PC-9 (cell line): Measurements from ENCODE around the gene BCKDHA. TPM values are rescaled to one million over a fixed set of nuclear protein-coding genes. Genes with fewer than 3 reads are reported as not detected.

Experiments used
- BruUV-seq: library from RNA; stranded (reverse); fragments of 400-500 nt; replicated peaks from 2 replicates; lab custom pipeline; 2021; lab: Mats Ljungman, UMichigan
- CTCF ChIA-PET: fragments of 300-600 bp; sonication (Branson Sonifier 250); formaldehyde crosslinking; loops from one replicate; lab custom pipeline; 2022; ENCODE audit warnings: antibody characterized with exemption; lab: Charles Lee
- POLR2A ChIA-PET: fragments of 300-600 bp; sonication (Branson Sonifier 250); formaldehyde crosslinking; loops from one replicate; lab custom pipeline; 2022; ENCODE audit warnings: antibody characterized with exemption; ENCODE audit not compliant: unreplicated experiment; lab: Charles Lee
- DNase-seq, 2 experiments: peaks; one replicate each; pipeline versions ENCODE4 v3.0.0 to v3.0.0-alpha.2; 2015 to 2022; ENCODE audit warnings: mixed read lengths in 1 of 2
- H2AFZ ChIP-seq: fragments of 200-600 bp; sonication (generic); 2 replicates; pipeline ENCODE4 v1.8.1; 2017; ENCODE audit warnings: antibody characterized with exemption
- H3F3A ChIP-seq: fragments of 200-600 bp; sonication (generic); 2 replicates; pipeline ENCODE4 v1.8.1; 2017; ENCODE audit warnings: antibody characterized with exemption, mild to moderate bottlenecking, low read depth; ENCODE audit not compliant: insufficient read depth
- H3K27ac ChIP-seq: fragments of 200-600 bp; sonication (generic); 2 replicates; pipeline ENCODE4 v1.6.1; 2016; ENCODE audit warnings: mixed run types
- H3K27me3 ChIP-seq: fragments of 200-600 bp; sonication (generic); 2 replicates; pipeline ENCODE4 v1.6.1; 2016; ENCODE audit warnings: low read depth, mixed run types; ENCODE audit not compliant: insufficient read depth
- H3K36me3 ChIP-seq: fragments of 200-600 bp; sonication (generic); 2 replicates; pipeline ENCODE4 v1.6.1; 2016; ENCODE audit warnings: low read depth, mixed run types
- H3K4me1 ChIP-seq: fragments of 200-600 bp; sonication (generic); replicated peaks from 2 replicates; pipeline ENCODE4 v1.6.1; 2016; ENCODE audit warnings: mixed run types; ENCODE audit not compliant: insufficient read depth
- H3K4me2 ChIP-seq: fragments of 200-600 bp; sonication (generic); 2 replicates; pipeline ENCODE4 v1.6.1; 2017; ENCODE audit warnings: mixed run types
- H3K4me3 ChIP-seq: fragments of 200-600 bp; sonication (generic); 2 replicates; pipeline ENCODE4 v1.6.1; 2016; ENCODE audit warnings: mixed run types
- H3K79me2 ChIP-seq: fragments of 200-600 bp; sonication (generic); 2 replicates; pipeline ENCODE4 v1.6.1; 2017; ENCODE audit warnings: low read depth, mixed run types
- H3K9me2 ChIP-seq: fragments of 200-600 bp; sonication (generic); 2 replicates; pipeline ENCODE4 v1.8.1; 2017; ENCODE audit warnings: mild to moderate bottlenecking; ENCODE audit not compliant: insufficient read depth
- H3K9me3 ChIP-seq: fragments of 200-600 bp; sonication (generic); 2 replicates; pipeline ENCODE4 v1.8.1; 2016; ENCODE audit warnings: low read depth; ENCODE audit not compliant: insufficient read depth
- H4K20me1 ChIP-seq: fragments of 200-600 bp; sonication (generic); 2 replicates; pipeline ENCODE4 v1.8.1; 2017; ENCODE audit not compliant: insufficient read depth
- EZH2 ChIP-seq: fragments of 200-600 bp; sonication (generic); IDR thresholded peaks from 2 replicates; pipeline ENCODE4 v1.8.0; 2017; ENCODE audit warnings: antibody characterized with exemption, low read depth
- intact Hi-C: fragments of 100-400 bp; cut with micrococcal nuclease; formaldehyde crosslinking; loops from one replicate; pipeline ENCODE4 v1.10.0; 2022; ENCODE audit not compliant: unreplicated experiment
- total RNA-seq: library from RNA; stranded (reverse); gene quantifications from 2 replicates; pipeline ENCODE4 v1.2.3, GENCODE V29; 2021
- TF ChIP-seq, protein P1 (sequence below): fragments of 200-600 bp; sonication (generic); conservative IDR thresholded peaks from 2 replicates; pipeline ENCODE4 v1.6.1; 2017; ENCODE audit warnings: mixed run types, antibody characterized with exemption, mild to moderate bottlenecking, moderate library complexity

BCKDHA gene
- total RNA-seq, 1 experiment from 2014 or later: 26.3 TPM

DNA sequence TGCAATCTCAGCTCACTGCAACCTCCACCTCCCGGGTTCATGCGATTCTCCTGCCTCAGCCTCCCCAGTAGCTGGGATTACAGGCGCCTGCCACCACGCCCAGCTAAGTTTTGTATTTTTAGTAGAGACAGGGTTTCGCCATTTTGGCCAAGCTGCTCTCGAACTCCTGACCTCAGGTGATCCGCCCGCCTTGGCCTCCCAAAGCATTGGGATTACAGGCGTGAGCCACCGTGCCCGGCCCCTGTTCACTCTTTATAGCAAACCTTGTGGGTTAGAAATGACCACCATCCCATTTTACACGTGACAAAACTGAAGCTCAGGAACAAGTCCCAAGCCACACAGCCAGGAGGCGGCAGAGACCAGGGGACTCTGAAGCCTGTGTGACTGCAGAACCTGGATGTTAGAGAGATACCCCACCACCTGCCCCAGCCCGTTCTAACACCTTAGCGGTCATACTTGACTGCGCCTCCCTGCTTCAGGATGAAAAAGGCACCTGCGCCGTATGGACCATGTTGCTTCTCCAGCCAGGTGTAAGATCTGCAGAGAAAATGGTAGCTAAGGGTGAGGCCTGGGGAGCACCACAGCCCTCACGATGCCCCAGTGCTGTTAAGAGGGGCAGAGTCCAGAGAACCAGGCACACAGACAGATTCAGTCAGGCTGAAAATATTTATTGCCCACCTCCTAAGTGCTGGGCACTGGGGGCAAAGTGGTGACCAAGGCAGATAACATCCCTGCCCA is 38.5 kb downstream of the BCKDHA start:
- ChIA-PET POLR2A (interaction anchor here (0.5 to 0.6 kb wide), 2 partner anchors 15 to 1112 kb away, joined by 3 read pairs; no protein-coding TSS in a partner anchor), CTCF (interaction anchor here (0.6 kb wide), 1 partner anchor 834 kb away, joined by 3 read pairs; no protein-coding TSS in a partner anchor)
- DNase-seq: no peak
- Histone ChIP-seq H3K79me2 (peaks cover 6% of the 10 kb centered on the region; the same call in 1 of the 2 replicates), H3K9me2 (no peaks in the 10 kb centered on the region), H3K4me1 (peaks cover 7% of the 10 kb centered on the region; the same call in 1 of the 2 replicates), H3K27ac (no peak overlapping the region), H3F3A (peaks cover 3% of the 10 kb centered on the region; the same call in 1 of the 2 replicates), H3K4me3 (no peak overlapping the region), H2AFZ (no peak overlapping the region), H3K9me3 (no peaks in the 10 kb centered on the region; the same call in 1 of the 2 replicates), H3K36me3 (no peaks in the 10 kb centered on the region), H3K27me3 (no peaks in the 10 kb centered on the region), H4K20me1 (no peaks in the 10 kb centered on the region), H3K4me2 (no peak overlapping the region)
- BruUV-seq: no TSS peak
- TF ChIP-seq, protein P1, sequence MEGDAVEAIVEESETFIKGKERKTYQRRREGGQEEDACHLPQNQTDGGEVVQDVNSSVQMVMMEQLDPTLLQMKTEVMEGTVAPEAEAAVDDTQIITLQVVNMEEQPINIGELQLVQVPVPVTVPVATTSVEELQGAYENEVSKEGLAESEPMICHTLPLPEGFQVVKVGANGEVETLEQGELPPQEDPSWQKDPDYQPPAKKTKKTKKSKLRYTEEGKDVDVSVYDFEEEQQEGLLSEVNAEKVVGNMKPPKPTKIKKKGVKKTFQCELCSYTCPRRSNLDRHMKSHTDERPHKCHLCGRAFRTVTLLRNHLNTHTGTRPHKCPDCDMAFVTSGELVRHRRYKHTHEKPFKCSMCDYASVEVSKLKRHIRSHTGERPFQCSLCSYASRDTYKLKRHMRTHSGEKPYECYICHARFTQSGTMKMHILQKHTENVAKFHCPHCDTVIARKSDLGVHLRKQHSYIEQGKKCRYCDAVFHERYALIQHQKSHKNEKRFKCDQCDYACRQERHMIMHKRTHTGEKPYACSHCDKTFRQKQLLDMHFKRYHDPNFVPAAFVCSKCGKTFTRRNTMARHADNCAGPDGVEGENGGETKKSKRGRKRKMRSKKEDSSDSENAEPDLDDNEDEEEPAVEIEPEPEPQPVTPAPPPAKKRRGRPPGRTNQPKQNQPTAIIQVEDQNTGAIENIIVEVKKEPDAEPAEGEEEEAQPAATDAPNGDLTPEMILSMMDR: no peak
- no peak for TF ChIP-seq EZH2
- intact Hi-C loops: loop anchor here (10.0 kb wide), 1 partner anchor 81 kb away; the partner anchor contains the start of gene TGFB1

DNA sequence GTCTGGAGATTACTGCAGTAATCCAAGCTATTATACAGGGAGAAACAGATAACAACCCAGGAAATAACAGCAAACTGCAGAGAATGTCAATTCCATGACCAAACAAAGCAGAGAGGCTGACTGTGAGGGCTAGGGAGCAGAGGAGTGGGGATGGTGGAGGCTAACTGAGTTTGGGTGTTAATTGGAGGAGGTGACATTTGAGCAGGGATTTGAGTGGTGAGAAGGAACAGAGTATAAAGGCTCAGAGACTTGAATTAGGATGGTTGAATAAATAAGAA is 39.0 kb downstream of the BCKDHA start:
- H3K9me3 ChIP-seq: no peaks in the 10 kb centered on the region; the same call in 1 of the 2 replicates
- H3K9me2 ChIP-seq: no peaks in the 10 kb centered on the region
- no peaks in the 10 kb centered on the region for H4K20me1 ChIP-seq
- intact Hi-C loops: loop anchor here (10.0 kb wide), 1 partner anchor 82 kb away; the partner anchor contains the start of gene TGFB1
- no peaks in the 10 kb centered on the region for H3K36me3 ChIP-seq
- no peaks in the 10 kb centered on the region for H3K27me3 ChIP-seq
- H3K4me3 ChIP-seq: no peak overlapping the region
- H3K27ac ChIP-seq: no peak overlapping the region
- no peak overlapping the region for H2AFZ ChIP-seq
- ChIA-PET CTCF (no interaction called here), POLR2A (interaction anchor here (0.5 kb wide), 1 partner anchor 15 kb away, joined by 3 read pairs; no protein-coding TSS in a partner anchor)
- no peak overlapping the region for H3K4me2 ChIP-seq
- no peak for DNase-seq
- peaks cover 7% of the 10 kb centered on the region; the same call in 1 of the 2 replicates for H3K4me1 ChIP-seq
- no TSS peak for BruUV-seq
- H3K79me2 ChIP-seq: peaks cover 6% of the 10 kb centered on the region; the same call in 1 of the 2 replicates
- peaks cover 3% of the 10 kb centered on the region; the same call in 1 of the 2 replicates for H3F3A ChIP-seq
- TF ChIP-seq EZH2: no peak
- TF ChIP-seq, protein P1: no peak

DNA sequence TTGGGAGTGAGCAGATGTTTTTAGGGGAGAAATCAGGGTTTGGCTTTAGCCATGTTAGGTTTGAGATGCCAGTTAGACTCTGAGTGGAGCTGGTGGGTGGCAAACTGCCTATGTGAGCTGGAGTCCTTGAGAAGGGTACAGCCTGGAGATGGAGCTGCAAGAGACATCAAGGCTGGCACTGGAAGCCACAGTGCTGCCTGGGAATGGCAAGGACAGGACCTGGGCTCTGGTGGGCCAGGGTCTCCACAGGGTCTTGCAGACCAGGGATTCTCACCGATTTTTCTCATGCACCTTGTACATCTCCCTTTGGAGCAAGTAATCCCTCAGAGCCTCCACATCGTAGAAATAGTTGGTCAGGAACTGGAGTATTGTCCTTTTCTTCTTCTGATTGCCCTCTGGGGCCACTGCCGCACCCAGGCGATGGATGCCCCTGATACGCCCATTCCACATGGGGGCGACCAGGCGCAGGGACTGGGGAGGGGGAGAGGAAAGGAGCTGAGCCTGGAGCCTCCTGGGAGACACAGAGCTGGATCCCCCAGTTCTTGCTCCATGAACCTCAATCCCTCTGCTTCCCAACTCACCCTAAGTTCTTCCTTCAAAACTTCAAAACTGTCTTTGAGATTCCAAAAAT is 40.4 kb downstream of the BCKDHA start:
- no peak overlapping the region for H3K4me3 ChIP-seq
- DNase-seq: no peak
- no peak overlapping the region for H2AFZ ChIP-seq
- no peak overlapping the region for H3K4me2 ChIP-seq
- no peaks in the 10 kb centered on the region; the same call in 1 of the 2 replicates for H3K9me3 ChIP-seq
- CTCF ChIA-PET: interaction anchor here (0.5 kb wide), 1 partner anchor 72 kb away, joined by 7 read pairs; no protein-coding TSS in a partner anchor
- H4K20me1 ChIP-seq: no peaks in the 10 kb centered on the region
- peaks cover 3% of the 10 kb centered on the region; the same call in 1 of the 2 replicates for H3F3A ChIP-seq
- peaks cover 6% of the 10 kb centered on the region; the same call in 1 of the 2 replicates for H3K79me2 ChIP-seq
- TF ChIP-seq, protein P1: no peak
- no peak for TF ChIP-seq EZH2
- no TSS peak for BruUV-seq
- no peaks in the 10 kb centered on the region for H3K27me3 ChIP-seq
- intact Hi-C loops: loop anchor here (10.0 kb wide), 1 partner anchor 83 kb away; the partner anchor contains the start of gene TGFB1
- no peaks in the 10 kb centered on the region for H3K9me2 ChIP-seq
- POLR2A ChIA-PET: no interaction called here
- H3K36me3 ChIP-seq: no peaks in the 10 kb centered on the region
- H3K4me1 ChIP-seq: peaks cover 7% of the 10 kb centered on the region; the same call in 1 of the 2 replicates
- H3K27ac ChIP-seq: no peak overlapping the region
